Measurements from ENCODE around the gene CISH.

CISH gene

DNA sequence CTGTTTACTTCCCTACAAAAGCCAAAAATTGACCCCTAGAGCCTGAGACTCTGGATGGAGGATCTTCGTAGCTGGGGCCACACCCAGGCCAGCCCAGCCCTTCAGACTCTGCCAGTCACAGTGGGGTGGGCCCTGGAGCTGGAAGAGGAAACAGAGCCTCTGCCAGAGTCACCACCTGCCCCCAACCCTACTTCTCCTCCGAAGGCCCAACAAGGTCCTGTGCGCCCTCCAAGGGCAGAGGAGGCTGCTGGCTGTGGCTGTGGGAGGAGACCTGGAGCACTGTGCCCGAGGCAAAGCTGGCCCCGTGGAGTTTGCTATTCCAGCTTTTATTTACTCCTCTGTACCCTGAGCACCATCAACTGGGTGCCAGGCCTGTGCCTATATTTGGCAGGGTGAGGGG is 19.0 kb downstream of the CISH start:
- DNase-seq: no peak

DNA sequence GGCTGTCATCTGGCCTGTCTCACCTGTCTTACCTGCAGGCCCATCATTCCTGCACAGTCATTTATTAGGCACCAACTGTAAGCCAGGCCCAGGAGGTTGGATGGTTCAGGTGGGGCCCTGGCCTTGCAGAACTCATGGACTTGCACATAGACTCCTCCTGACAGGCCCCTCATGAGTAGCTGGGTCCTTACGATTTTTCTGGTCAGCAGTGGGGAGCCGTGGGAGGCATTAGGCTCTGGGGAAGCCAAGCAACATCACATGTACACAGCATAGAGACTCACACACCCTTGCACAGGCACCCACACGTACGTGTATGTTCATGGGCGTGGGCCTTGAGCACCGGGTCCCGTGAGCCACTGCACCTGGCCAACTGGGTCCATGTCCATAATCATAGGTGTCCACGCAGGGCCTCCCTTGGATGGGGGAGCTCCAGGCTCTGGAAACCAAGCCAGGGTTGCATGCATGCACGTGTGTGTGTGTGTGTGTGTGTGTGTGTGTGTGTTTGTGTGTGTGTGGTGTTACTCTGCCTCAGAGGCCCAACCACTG is 20.3 kb downstream of the CISH start:
- no peak for DNase-seq

DNA sequence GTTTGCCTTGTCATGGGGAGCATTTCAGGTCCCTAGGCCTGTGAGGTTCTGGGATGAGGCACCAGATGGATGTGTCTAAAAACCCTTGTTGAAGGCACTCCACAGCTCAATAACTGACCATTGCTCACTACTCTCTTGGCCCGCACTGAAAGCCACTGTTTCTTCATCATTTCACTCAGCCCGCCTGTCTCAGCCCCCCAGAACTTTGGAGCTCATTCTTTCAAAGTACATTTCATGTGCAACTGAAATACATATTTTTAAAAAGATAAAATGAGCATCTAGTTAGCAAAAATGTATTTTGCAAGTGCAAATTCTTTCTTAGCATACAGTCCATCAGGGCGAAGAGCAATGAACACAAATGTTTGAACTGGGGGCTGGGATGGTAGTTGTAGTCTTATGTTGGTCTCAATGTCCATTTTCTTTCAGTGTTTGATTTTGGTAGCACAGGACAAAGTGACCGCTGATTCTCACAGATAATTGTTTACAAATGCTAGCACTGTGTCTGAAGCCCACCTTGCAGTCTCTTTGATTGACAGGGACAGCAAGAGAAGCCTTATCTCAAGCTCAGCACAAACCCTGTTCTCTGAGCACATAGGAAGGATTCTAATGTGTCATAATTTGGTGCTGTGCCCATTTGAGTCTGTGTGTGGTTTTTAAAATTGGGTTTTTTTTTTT is 22.7 kb downstream of the CISH start:
- peak; percentile 19 for DNase-seq

DNA sequence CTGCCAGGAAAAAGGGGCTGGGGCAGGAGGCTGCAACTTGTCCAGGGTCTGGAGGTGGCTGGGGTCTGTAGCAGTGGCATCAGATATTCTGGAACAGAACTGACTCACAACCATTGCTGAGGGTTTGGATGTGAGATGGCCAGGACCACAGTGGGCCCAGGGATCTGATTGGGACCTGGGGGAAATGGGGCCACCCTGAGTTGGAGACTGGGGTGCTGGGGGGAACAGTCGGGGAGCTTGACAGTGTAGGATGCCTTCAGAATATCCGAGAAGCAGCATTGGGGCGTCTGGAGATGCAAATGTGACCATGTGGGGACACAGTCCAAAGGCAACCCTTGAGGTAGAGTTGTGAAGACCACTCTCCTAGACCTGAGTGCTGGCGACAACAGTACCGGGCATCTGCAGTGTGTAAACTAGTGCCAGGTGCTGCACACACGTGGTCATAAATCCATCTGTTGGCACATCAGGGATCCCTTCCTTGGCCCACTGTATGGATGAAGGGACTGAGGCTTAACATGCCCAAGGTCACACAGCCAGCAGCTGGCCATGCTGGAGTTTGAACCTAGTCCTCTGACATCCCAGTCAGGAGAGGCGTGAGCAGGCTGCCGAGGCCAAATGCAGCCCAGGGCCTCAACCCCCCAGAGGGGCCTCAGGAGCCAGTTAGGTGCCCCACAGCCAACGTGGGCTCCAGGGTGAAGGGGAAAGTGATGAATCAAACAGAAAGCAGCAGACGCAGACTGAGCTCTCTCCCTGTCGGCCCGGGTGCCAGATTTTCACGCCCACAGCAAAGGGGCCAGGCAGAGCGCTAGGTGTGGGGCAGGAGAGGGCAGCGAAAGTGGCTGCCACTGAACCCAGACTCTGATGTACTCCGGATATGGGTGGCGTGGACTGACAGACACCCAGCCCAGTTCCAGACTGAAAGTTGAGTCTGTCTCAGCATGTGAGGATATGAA is 23.5 kb downstream of the CISH start:
- DNase-seq: no peak

DNA sequence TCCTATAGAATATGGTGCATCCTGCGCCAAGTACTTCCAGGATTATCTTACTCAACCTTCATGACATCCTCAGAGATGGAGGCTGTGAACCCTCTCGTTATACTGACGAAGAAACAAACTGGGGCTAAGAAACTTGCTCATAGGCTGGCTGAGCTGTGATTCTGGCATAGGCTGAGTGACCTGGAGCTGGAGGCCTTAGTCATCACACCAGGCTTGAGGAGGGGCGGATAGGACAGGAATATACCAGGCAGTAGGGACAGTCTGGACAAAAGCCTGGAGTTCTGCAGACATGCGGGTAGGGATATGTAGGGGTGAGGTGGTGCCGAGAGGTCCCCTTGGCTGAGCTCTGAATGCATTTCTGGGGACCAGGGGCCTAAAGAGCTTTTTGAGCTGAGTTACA is 24.2 kb downstream of the CISH start:
- no peak for DNase-seq

DNA sequence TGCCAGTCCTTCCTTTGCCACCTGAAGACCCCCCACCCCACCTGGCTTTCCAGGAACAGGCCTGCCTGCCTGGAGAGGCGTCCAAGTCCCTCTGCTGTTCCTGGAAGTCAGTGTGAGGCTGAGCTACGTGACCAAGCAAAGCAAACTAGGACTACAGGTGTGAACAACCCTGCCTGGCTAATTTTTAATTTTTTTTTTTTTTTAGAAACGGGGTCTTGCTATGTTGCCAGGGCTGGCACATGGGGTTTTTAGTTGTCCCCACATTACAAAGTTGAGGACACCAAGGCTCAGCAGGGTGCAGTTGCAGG is 24.9 kb downstream of the CISH start:
- no peak for DNase-seq

DNA sequence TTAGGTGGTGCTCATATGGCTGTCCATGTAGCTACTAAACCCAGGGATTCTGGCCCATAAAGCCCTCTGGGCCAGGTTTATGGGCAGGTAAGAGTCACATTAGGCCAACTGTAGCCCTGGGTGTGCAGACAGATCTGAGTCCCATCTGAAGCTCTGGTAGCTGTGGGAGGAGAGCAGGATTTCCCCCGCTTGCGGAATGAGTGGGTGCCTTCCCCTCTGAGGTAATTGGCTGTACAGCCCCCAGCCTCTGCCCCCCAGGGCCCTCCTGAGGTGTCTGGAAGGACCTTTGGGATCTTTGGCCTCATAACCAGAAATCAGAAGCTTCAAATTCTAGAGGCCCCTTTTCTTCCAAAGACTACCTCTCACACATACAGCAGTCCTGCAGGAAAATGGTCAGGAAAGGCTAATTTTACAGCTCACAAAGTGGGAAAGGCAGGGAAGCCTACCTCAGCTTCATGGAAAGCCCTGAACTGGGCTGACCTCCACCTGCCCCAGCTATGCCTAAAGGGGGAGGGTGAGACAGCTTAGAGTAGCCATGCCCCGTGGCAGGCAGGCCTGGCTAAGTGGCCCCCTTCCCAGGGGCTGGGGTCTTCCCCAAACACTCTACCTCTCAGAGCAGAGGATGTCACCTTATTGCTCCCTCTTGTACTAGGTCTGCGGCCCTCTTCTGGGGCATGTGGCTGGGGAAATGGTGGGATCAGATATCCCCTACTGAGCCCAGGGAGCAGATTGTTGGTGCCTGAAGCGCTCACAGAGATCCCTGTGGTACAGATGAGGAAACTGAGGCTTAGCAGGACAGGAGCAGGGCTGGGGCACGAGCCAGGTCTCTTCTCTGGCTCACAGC is 25.4 kb downstream of the CISH start:
- no peak for DNase-seq

DNA sequence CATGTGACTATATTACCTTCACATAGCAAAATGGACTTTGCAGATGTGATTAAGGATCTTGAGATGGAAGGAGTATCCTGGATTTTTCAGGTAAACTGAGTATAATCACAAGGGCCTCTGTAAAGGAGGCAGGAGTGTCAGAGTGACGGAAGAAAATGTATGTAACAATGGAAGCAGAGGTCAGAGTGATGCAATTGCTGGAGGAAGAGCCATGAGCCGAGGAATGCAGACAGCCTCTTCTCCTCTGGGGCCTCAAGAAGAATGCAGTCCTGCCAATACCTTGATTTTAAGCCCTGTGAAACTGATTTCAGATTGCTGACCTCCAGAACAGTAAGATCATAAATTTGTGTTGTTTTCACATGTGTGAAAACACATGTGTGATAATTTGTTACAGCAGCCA is 27.2 kb downstream of the CISH start:
- DNase-seq: no peak

DNA sequence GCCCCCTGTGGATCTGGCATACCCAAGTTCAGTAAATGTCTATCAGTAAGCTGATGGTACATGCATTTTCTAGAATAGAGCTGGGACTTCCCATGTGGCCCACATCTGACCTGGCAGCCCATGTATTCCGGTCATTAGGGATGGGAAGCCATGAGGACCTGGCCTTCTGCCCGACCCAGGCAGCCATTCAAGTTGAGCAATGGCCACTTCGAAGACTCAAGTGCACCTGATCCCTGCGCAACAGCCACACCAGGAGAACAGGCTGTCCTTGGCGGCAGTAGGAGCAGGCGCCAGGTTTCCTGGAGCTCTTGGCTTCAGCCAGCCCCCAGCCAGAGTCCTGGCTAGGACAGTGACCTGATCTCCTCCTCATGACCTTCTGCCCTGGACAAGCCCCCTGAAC is 27.7 kb downstream of the CISH start:
- DNase-seq: no peak

DNA sequence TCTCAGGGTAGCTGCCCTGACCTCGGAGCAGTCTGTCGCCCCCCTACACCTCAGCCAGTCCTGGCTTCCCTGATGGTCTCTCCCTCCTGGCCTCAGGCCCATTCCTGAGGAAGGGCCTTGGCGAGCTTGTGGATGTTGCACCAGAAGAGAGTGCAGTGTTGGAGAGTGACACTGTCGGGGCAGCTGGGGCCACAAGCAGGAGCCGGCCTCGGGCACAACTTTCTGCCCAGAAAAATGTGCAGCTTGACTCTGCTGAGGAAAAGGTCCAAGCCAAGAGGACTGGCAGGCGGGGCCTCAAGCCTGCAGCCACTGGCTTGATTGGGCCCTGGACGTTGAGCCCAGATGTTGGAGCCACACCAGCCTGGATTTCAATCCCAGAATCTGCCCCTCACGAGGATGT is 29.5 kb downstream of the CISH start:
- no peak for DNase-seq

DNA sequence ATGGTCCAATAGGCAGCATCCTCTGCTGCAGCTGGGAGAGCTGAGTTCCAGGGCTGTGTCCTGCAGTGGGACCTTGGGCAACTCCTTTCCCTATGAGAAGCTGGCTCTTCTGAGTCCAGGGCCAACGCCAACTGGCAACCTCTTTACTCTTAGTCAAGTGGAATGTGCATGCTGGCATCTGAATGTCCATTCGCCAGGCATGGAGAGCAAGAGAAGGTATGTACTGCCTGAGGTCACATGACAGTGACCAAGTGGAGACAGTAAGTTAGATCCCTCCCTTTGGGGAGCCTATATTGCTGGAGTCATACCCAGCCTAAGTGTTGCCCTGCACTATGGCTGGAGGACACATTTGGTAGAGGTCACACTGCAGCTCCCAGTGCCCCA is 30.1 kb downstream of the CISH start:
- no peak for DNase-seq

DNA sequence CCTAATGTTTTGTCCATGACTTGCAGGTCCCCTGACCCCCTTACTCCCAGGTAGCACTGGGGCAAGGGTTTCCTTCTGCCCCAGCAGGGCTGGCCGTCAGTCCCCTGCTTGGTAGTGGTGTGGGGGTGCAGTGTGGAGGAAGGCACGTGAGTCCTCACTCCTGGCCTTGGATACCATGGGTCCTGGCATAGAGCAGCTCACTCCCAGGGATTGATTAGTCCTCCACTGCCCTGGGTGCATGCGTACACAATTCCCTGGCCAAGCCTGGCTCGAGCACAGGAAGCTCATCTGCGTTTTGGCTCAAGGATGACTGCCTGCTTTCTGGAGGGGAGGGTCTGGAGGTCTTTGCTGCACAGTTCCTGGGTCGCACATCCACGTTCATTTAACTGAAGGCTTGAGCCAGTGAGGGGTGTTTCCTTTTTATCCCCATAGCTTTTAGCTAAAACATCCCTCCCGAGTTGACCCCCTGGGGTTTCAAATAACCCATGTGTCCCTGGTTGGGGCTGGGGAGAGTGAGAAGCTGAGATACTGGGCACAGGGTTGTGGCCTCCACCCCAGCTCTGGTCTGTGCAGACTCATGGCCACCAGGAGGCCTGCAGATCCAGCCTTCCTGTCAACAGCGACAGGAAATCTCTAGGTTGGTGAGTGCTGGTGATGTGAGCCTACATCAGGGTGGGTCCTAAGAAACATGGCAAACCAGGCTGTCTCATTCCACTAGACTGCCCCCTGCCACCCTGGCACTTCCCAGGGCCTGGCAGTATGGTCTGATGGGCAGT is 30.7 kb downstream of the CISH start:
- no peak for DNase-seq

DNA sequence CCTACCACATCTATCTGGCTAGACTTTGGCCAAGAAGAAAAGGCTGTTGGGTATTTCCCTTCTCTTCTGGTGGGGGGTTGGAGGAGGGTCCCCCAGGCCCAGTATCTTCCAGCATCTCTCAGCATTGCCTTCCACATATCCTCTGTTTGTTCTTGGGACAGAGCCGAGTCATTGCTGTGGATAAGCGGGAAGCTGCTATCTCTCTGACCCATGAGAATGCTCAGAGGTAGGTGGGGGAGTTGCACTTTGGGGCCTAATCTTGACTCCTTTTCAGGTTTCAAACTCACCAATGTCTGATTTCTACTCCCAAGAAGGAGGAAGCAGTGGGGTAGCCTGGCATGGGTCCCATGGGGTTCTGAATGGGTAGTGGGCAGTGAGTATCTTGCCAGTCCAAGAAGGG is 34.2 kb downstream of the CISH start:
- DNase-seq: no peak

DNA sequence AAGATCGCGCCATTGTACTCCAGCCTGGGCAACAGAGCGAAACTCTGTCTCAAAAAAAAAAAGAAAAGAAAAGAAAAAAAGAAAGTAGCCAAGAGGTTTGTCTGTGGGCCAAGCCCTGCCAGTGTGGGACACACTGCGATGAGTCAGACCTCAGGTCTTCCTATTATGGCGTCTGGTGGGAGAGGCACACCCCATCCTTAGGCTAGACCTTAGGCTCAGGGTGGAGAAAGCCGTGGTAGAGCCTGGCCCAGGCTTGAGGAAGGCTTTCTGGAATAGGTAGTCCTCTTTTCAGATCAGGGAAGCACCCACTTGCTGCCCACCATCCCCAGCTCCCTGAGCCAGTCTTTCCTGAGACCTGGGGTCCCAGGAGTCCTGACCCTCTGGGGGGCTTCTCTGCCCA is 36.2 kb downstream of the CISH start:
- DNase-seq: peak; percentile 35

DNA sequence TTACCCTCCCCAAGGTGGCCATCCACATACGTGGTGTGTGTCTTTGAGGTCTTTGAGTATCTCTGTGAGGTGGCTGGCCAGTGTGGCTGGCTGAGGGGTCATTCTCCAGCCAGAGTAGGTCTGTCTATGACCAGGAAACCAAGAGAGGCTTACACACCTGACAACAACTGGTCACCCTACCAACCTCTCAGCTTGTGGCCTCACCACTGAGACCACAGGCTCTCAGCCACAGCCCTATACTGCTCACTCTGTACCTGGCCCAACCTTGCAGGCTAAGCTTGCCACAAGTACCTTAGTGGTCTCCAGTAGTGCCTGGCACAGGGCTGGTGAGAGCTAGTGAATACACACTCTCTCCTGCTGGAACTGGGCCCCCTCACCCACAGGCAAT is 37.1 kb downstream of the CISH start:
- DNase-seq: no peak

DNA sequence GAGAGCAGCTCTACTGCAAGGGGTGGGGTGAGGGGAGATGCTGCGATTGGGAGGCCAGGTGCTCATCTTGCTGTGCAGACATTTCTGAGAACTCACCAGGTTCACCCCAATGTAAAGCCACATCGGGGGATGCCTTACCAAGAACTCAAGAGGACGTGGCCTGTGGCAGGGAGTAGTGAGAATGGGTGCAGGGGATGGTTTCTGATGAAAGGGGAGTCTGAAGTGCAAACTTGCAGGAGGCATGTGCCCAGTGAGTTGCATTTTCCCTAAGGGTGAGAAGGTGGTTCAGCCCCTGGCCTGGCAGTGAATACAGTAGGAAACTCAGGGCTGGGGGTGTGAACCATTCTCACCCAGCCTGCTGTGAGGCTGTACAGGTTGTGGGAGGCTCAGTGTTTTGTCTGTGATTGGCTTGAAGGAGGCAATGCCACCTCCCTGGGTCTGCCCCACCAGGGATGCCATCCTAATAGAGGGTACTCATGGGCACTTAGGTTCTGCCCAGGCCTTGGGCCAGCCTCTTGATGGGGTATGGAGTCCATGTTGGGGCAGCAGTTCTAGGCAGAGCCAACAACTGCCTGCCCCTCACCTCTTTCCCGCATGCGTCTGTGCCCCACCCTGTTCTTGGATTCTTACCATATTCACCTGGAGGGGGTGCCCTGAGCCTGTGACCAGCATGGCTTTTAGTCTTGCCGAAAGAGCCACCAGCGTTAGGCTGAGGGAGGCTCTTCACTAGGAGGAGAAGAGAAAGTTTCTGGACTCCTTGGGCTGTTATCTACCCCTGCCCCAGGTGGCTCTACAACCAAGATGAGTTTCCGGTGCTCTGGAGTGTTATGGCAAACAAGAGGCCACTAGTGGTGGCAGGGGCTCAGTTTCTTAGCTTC is 37.8 kb downstream of the CISH start:
- no peak for DNase-seq

DNA sequence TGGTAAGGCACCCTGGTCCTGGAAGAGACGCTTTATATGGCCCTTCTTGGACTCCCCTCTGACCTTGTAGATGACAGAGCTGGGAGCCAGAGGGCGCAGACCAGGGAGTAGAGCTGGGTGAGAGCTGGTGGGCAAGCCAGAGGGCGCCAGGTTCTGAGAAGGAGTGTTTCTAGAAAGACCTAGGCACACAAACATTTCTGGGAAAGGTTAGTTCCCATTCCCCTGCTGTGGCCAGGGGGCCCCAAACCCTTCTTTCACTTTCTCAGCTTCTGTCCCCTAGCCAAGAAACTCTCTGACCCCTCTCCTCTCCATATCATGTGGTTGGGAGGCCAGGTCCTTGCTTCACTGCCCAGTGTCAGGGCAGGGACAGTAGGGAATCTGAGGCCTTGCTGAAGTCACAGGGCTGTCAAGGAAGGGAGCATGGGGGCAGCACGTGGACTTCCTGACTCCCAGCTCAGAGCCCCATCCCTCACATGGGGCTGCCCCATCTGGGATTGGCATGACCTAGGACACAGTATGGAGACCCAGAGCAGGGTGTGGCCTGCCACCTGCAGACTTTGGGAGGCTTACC is 38.7 kb downstream of the CISH start:
- DNase-seq: no peak

DNA sequence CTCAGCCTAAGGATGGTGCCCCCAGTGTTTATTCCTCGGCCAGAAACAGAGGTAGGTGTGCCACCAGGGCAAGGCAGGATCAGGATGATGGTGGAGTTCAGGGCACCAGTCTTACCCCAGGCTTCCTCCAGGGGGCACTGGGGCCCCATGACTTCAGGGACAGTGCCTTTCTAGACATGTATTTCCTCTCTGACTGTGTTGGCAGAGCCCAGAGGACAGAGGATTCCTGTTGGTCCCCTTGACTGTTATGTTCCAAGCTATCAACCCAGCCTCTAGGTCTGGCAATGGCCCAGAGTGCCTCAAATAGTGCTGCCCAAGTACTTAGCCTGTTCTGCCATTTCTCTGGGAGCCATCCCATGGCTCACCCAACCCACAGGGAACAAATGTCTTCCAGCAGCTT is 39.4 kb downstream of the CISH start:
- peak; percentile 63 for DNase-seq

DNA sequence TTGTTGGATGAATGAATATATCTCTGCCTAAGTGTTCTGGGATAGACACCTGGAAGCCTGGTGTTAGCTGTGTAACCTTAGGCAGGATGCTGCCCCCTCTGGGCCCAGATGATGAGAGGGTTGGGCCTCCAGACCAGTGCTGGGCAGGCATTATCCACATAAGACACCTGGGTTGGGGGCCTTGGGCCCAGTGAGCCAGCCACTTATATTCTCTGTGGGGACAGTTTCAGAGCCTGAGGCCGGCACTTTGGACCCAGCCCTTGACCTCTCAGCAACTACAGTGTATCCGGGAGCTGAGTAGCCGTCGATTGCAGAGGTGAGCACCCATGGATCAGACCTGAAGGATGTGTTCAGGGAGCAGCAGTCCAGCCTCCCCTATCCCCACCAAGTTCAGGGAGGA is 40.1 kb downstream of the CISH start:
- DNase-seq: no peak

DNA sequence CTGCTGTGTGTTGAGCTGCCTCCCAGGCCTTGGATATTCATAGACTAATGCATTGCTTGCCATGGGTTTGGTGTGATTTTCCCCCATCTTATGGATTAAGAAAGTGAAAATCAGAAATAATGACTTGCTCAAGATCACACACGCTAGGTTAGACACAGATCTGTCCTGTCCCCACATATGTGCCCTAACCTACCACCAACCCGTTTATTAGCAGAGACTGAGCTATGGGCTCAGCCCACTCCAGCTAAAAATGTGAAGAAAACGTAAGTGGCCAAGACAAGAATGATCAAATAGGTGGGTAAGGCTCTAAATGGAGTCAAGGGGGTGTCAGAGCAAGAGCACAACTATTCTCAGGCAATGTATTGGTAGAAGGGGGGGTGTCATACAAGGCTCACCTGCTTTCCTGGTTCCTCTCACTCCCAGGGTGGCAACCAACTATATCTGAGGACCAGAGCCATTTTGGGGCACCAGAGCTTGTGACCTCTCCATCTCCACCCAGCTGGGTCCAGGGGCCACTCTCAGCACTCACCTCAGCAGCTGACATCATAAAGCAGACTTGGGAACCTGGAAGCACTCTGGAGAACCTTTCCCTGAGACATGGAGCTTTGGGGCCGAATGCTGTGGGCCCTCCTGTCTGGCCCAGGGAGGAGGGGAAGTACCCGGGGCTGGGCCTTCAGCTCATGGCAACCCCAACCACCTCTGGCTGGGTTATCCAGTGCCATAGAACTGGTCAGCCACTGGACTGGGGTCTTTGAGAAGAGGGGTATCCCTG is 40.9 kb downstream of the CISH start:
- no peak for DNase-seq
